Measurements from ENCODE around the gene TJP3.

The TJP3 gene

GRCh38 chr19:3785938-3786824, 78.0 kb downstream of the TJP3 start, which contains the start of gene MATK:
MATK (minus strand) TSS chr19:3786381; CDS start chr19:3785135, 1,246 bp downstream.
- DNase-seq, result no peak

DNA sequence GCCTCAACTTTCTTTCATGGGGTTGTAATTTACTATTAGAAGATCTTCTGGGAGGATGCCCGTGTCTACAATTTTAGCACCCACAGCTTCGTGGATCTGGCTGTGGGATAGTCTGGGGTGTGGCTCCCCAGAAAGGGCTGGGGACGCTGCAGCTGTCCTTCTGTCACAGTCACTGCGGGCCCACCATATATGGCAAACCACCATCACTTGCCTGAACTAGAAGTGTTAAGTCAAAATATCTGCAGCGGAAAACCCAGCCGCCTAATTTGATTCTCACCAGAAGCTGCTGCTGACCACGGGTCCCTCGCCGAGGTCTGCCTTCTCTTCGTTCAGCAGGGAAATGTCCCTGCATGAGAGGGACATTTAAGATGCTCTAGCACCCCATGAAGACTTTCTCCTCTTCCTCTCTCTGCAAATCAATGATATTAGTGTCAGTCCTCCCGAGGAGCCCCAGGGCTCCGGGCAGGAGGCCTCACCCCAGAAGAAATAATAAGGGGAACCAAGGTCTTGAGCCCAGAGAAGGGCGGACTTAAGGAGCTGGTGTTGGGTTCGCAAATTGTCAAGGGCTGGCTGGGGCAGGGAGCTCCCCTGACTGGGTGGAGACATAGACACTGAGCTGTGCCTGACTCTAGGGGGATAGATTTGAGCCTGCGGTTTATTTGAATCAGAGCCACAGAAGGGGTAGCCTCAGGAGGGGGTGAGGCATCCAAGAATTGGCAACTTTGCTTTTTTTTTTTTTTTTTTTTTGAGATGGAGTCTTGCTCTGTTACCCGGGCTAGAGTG, 81.0 kb downstream of the TJP3 start:
- no peak for DNase-seq

DNA sequence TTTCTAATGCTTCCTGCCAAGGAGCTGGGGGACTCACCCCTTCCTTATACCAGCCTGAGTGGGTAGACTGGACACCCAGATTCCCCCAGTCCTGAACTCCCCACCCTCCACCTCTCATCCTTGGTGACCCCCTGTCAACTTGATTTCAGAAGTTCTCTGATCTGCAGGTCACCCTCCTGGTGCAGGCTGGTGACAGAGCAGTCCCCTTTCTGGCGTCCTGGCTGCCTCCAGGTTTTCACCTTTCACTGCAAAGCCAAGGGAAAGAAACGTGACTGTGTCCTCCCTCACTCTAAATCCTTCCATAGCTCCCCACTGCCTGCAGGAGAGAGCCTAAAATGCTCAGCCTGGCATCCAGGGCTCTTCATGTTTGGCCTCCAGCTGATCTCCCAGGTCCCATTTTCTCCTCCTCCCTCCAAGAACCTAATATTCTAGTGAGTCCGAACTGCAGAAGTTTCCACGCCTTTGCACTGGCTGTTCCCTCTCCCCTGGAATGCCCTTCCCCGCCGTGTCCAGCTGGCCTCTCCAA, 82.1 kb downstream of the TJP3 start:
- no peak for DNase-seq

DNA sequence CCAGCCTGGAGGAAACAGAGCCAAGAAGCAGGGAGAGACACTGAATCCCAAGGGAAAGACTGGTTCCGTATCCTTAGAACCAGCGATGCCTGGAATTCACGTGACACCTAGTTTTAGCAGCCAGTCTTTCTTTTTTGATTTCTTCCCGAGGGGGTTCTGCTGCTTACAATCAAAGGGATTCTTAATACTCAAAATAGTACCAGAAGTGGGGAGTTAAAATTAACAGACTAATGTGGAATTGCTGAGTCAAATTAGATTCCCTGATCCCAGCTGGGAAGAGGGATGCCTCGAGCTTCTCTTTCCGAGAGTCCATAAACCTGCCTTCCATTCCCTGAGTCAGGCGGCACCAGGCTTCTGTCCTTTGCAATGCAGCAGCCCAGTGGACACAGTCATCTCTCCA, 82.8 kb downstream of the TJP3 start:
- no peak for DNase-seq

- no peak for DNase-seq
These were observed 83.9 kb downstream of the TJP3 start for GRCh38 chr19:3792114-3792513.

DNA sequence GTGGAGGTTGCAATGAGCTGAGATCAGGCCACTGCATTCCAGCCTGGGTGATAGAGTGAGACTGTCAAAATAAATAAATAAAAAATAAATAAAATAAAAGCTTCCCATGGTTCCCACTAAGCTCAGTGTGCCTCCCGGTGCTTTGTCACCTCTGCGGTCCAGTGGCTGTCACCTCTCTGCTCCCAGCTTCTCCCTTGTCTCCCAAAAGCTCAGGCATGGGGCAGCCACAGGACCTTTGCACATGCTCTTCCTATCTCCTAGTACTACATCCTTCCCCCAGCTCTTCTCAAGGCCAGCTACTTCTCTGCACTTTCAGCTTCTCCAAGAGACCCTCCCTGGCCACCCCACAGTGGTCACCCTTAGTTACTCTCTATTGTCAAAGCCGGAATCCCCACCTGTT, 85.6 kb downstream of the TJP3 start:
- no peak for DNase-seq

- no peak for DNase-seq
These were observed 88.2 kb downstream of the TJP3 start for GRCh38 chr19:3796358-3796757.

DNA sequence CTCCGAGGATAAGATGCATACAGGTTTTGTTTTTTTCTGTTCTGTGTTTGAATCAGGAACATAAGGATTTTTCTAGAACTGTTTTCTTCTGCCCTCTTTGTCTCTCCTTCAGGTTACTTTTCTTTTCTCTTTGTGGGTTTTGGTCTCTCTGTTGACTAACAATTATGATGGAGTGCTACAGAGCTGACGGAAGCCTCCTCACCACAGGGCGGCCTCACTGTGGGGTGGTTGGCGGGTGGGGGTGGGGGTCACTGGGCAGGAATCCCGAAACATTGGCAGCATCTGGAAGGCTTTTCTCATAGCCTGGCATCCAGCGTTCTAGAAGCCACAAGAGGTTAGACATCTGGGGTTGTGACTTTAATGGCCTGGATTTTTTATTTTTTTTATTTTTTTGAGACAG, 90.0 kb downstream of the TJP3 start:
- no peak for DNase-seq
